GM23248 (cell line): ENCODE results near the gene NDEL1. TPM values are rescaled to one million over a fixed set of nuclear protein-coding genes. Genes with fewer than 3 reads are reported as not detected.

Source experiments
- DNase-seq: peaks from one replicate; pipeline ENCODE4 v3.0.0-alpha.2; 2015
- H2AFZ ChIP-seq: fragments of 200-600 bp; sonication (generic); 2 replicates; pipeline ENCODE4 v1.6.1; 2016; ENCODE audit warnings: antibody characterized with exemption
- H3F3A ChIP-seq: fragments of 200-600 bp; sonication (generic); 2 replicates; pipeline ENCODE4 v1.6.1; 2016; ENCODE audit warnings: mild to moderate bottlenecking, antibody characterized with exemption, mixed run types; ENCODE audit not compliant: insufficient read depth
- H3K27ac ChIP-seq: fragments of 200-600 bp; sonication (generic); 2 replicates; pipeline ENCODE4 v1.5.1; 2016; ENCODE audit warnings: mild to moderate bottlenecking
- H3K27me3 ChIP-seq: fragments of 200-600 bp; sonication (generic); replicated peaks from 2 replicates; pipeline ENCODE4 v1.6.1; 2016; ENCODE audit warnings: mild to moderate bottlenecking; ENCODE audit not compliant: insufficient read depth
- H3K36me3 ChIP-seq: fragments of 200-600 bp; sonication (generic); 2 replicates; pipeline ENCODE4 v1.6.1; 2016; ENCODE audit warnings: low read depth, mild to moderate bottlenecking
- H3K4me1 ChIP-seq: fragments of 200-600 bp; sonication (generic); 2 replicates; pipeline ENCODE4 v1.6.1; 2016; ENCODE audit warnings: mild to moderate bottlenecking; ENCODE audit not compliant: insufficient read depth
- H3K4me2 ChIP-seq: fragments of 200-600 bp; sonication (generic); one replicate; pipeline ENCODE4 v1.6.1; 2016; ENCODE audit warnings: mild to moderate bottlenecking; ENCODE audit not compliant: unreplicated experiment
- H3K4me3 ChIP-seq: fragments of 200-600 bp; sonication (generic); 2 replicates; pipeline ENCODE4 v1.5.1; 2016; ENCODE audit warnings: mild to moderate bottlenecking
- H3K79me2 ChIP-seq: fragments of 200-600 bp; sonication (generic); 2 replicates; pipeline ENCODE4 v1.6.1; 2016; ENCODE audit warnings: mild to moderate bottlenecking; ENCODE audit not compliant: insufficient read depth
- H3K9ac ChIP-seq: fragments of 200-600 bp; sonication (generic); 2 replicates; pipeline ENCODE4 v1.6.1; 2016; ENCODE audit warnings: mild to moderate bottlenecking
- H3K9me2 ChIP-seq: fragments of 200-600 bp; sonication (generic); 2 replicates; pipeline ENCODE4 v1.6.1; 2016; ENCODE audit warnings: mixed run types, mild to moderate bottlenecking, moderate library complexity; ENCODE audit not compliant: insufficient read depth
- H3K9me3 ChIP-seq: fragments of 200-600 bp; sonication (generic); one replicate; pipeline ENCODE4 v1.6.1; 2017; ENCODE audit warnings: low read depth
- H4K20me1 ChIP-seq: fragments of 200-600 bp; sonication (generic); 2 replicates; pipeline ENCODE4 v1.6.0; 2016; ENCODE audit not compliant: insufficient read depth
- EZH2 ChIP-seq: fragments of 200-600 bp; sonication (generic); IDR thresholded peaks from 2 replicates; pipeline ENCODE4 v1.6.1; 2018; ENCODE audit warnings: antibody characterized with exemption, mild to moderate bottlenecking; ENCODE audit not compliant: insufficient read depth, poor library complexity, severe bottlenecking
- EZH2phosphoT487 ChIP-seq: fragments of 200-600 bp; sonication (generic); IDR thresholded peaks from 2 replicates; pipeline ENCODE4 v1.6.1; 2018; ENCODE audit warnings: antibody characterized with exemption, moderate library complexity, mild to moderate bottlenecking, low read depth; ENCODE audit not compliant: insufficient read depth
- WGBS, 2 experiments: methylation state at CpG; one replicate each; pipeline ENCODE4 v1.1.6; 2015 to 2017; ENCODE audit warnings: low lambda C conversion rate in 2 of 2, low coverage in 1 of 2; ENCODE audit errors: missing lambda C conversion rate in 2 of 2; 5-methylcytosine and 5-hydroxymethylcytosine counted together
- in situ Hi-C: fragments of 300-500 bp; cut with MboI; formaldehyde crosslinking; loops from 2 replicates; pipeline ENCODE4 v1.15.0; 2020
- polyA plus RNA-seq: library from polyadenylated mRNA; unstranded; fragments of >200 nt; fragmentation: Nextera tagmentation; extraction: Ambion mirVana; gene quantifications from 2 replicates; pipeline ENCODE4 v1.2.1, GENCODE V29; 2016
- total RNA-seq: library from RNA; depleted of rRNA; stranded (reverse); fragments of >200 nt; shearing (Covaris generic); gene quantifications from 2 replicates; pipeline ENCODE4 v1.2.3, GENCODE V29; 2014

Gene NDEL1
- total and polyA plus RNA-seq, 2 experiments from 2014 or later, result 74.9 to 111 TPM

DNA sequence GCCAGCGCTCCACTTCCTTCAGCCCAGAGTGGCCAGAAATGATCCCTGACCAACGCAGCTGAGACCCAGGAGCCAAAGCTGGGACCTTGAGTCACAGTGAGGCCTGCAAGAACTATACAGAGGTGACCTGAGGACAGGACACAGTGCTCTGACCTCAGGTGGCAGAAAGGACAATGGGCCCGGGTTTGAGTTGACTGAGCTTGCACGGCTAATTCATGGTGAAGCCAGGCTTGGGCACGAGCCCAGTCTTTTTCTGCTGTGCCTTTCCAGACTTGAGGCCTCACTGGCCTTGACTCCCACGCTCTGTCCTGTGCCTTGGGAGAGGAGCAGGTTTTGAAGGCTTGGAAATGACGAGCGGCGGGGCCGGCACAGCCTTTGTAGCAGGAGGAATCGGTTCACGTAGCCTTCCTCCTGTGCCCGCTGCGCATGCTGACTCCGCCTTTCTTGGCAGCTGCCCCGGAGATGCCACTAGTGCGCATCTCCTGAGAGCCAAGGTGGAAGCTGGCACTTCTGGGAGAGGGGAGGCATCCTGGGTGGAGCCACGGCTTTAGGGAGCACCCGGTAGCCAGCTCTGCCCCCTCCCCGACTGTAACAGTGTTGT, 34.9 kb downstream of the NDEL1 start:
- Histone ChIP-seq H2AFZ (no peak overlapping the region), H3K9me3 (no peaks in the 10 kb centered on the region), H3K9ac (no peak overlapping the region), H3K4me3 (no peak overlapping the region), H3K36me3 (peaks cover 62% of the 10 kb centered on the region), H4K20me1 (no peaks in the 10 kb centered on the region; the same call in 1 of the 2 replicates), H3K79me2 (peaks cover 84% of the 10 kb centered on the region), H3K27ac (peak overlapping the region; percentile 1; the same call in 1 of the 2 replicates), H3K9me2 (no peaks in the 10 kb centered on the region), H3K4me1 (peaks cover 8% of the 10 kb centered on the region), H3K27me3 (no peaks in the 10 kb centered on the region), H3K4me2 (no peak overlapping the region), H3F3A (peaks cover 31% of the 10 kb centered on the region)
- in situ Hi-C loops, result no loop called here
- TF ChIP-seq EZH2 (no peak), EZH2phosphoT487 (no peak)
- WGBS, 2 experiments, result 61 to 65% methylated on average over 20 of the region's 20 CpGs
- peak; percentile 31 for DNase-seq

DNA sequence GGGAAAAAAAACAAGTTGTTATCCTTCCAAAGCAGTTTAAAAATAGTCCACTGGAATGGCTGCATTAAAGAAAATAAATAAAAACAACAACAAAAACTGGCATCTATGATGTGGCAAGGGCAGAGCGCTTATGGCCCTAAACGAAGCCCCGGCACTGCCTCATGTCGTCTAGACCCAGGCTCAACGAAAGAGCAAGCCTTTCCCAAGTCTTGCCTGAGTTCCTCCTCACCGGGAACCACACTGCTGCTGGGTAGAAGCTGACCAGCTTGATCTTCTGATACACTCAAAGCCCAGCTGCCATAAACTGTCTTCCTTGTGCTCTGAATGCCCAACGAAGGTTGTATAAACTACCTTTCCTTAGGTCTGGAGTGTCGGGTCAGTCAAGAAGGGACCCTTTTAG, 37.0 kb downstream of the NDEL1 start:
- in situ Hi-C loops, result no loop called here
- no peaks in the 10 kb centered on the region for H3K4me1 ChIP-seq
- TF ChIP-seq EZH2 (no peak), EZH2phosphoT487 (no peak)
- WGBS, 2 experiments, result 84 to 85% methylated on average over 8 of the region's 8 CpGs
- H2AFZ ChIP-seq, result no peak overlapping the region
- no peak overlapping the region for H3K4me3 ChIP-seq
- no peaks in the 10 kb centered on the region for H4K20me1 ChIP-seq
- no peak overlapping the region for H3K9ac ChIP-seq
- no peaks in the 10 kb centered on the region for H3K27me3 ChIP-seq
- H3K4me2 ChIP-seq, result no peak overlapping the region
- peaks cover 63% of the 10 kb centered on the region for H3K79me2 ChIP-seq
- H3K9me2 ChIP-seq, result no peaks in the 10 kb centered on the region
- peaks cover 52% of the 10 kb centered on the region for H3F3A ChIP-seq
- DNase-seq, result no peak
- no peaks in the 10 kb centered on the region for H3K9me3 ChIP-seq
- H3K36me3 ChIP-seq, result peaks cover 51% of the 10 kb centered on the region
- no peak overlapping the region for H3K27ac ChIP-seq

- H3K9me3 ChIP-seq, result no peaks in the 10 kb centered on the region
- H3F3A ChIP-seq, result peaks cover 56% of the 10 kb centered on the region
- WGBS, 2 experiments, result 89 to 92% methylated on average over 13 of the region's 13 CpGs
- no peaks in the 10 kb centered on the region for H4K20me1 ChIP-seq
- in situ Hi-C loops, result no loop called here
- no peak overlapping the region for H2AFZ ChIP-seq
- no peak for TF ChIP-seq EZH2phosphoT487
- no peak for TF ChIP-seq EZH2
- no peaks in the 10 kb centered on the region for H3K9me2 ChIP-seq
- H3K4me3 ChIP-seq, result no peak overlapping the region
- no peak overlapping the region for H3K9ac ChIP-seq
- no peak for DNase-seq
- H3K27me3 ChIP-seq, result no peaks in the 10 kb centered on the region
- no peak overlapping the region for H3K4me2 ChIP-seq
- peaks cover 5% of the 10 kb centered on the region for H3K4me1 ChIP-seq
- 0 out of 2 replicates have a peak overlapping the region, but pooled peaks have one; percentile 5 for H3K27ac ChIP-seq
- H3K79me2 ChIP-seq, result peaks cover 54% of the 10 kb centered on the region
- H3K36me3 ChIP-seq, result peaks cover 42% of the 10 kb centered on the region
Measured at GRCh38 chr17:8473451-8474192, 37.9 kb downstream of the NDEL1 start.

- Histone ChIP-seq H3K4me2 (no peak overlapping the region), H3K9me2 (no peaks in the 10 kb centered on the region), H3K4me1 (peaks cover 15% of the 10 kb centered on the region), H4K20me1 (no peaks in the 10 kb centered on the region), H3K36me3 (peaks cover 35% of the 10 kb centered on the region), H3K27ac (no peak overlapping the region), H3K79me2 (peaks cover 42% of the 10 kb centered on the region), H3F3A (peaks cover 63% of the 10 kb centered on the region), H3K9me3 (no peaks in the 10 kb centered on the region), H2AFZ (no peak overlapping the region), H3K4me3 (no peak overlapping the region), H3K9ac (no peak overlapping the region), H3K27me3 (no peaks in the 10 kb centered on the region)
- no peak for DNase-seq
- in situ Hi-C loops, result no loop called here
- 76 to 77% methylated on average over 15 of the region's 15 CpGs for WGBS, 2 experiments
- TF ChIP-seq EZH2 (no peak), EZH2phosphoT487 (no peak)
Measured at GRCh38 chr17:8474826-8475225, 39.1 kb downstream of the NDEL1 start.
